ENCODE results near the gene MLLT1.

MLLT1 gene

GRCh38 chr19:6220385-6221191, 59.2 kb downstream of the MLLT1 start:
- DNase-seq = no peak

- DNase-seq = no peak
These were observed 60.0 kb downstream of the MLLT1 start for GRCh38 chr19:6219586-6220290.

GRCh38 chr19:6219147-6219525, 60.6 kb downstream of the MLLT1 start:
- no peak for DNase-seq

- DNase-seq = peak; percentile 90
These were observed 61.2 kb downstream of the MLLT1 start for GRCh38 chr19:6218491-6219146.

- DNase-seq = no peak
These were observed 61.9 kb downstream of the MLLT1 start for GRCh38 chr19:6217752-6218334.

GRCh38 chr19:6216996-6217751, 62.6 kb downstream of the MLLT1 start:
- DNase-seq = no peak

- DNase-seq = no peak
These were observed 63.4 kb downstream of the MLLT1 start for GRCh38 chr19:6216236-6216995.

GRCh38 chr19:6215701-6216235, 64.0 kb downstream of the MLLT1 start:
- DNase-seq = no peak

- no peak for DNase-seq
These were observed 64.8 kb downstream of the MLLT1 start for GRCh38 chr19:6214881-6215541.

GRCh38 chr19:6213696-6214641, 65.8 kb downstream of the MLLT1 start:
- DNase-seq = no peak

- DNase-seq = no peak
These were observed 66.5 kb downstream of the MLLT1 start for GRCh38 chr19:6213266-6213595.

- DNase-seq = no peak
These were observed 67.1 kb downstream of the MLLT1 start for GRCh38 chr19:6212403-6213265.

- DNase-seq = no peak
These were observed 68.0 kb downstream of the MLLT1 start for GRCh38 chr19:6211632-6212402.

- DNase-seq = no peak
These were observed 68.8 kb downstream of the MLLT1 start for GRCh38 chr19:6210721-6211600.

GRCh38 chr19:6210091-6210490, 69.7 kb downstream of the MLLT1 start:
- DNase-seq = no peak

GRCh38 chr19:6209680-6210079, 70.1 kb downstream of the MLLT1 start:
- no peak for DNase-seq

GRCh38 chr19:6209233-6209632, 70.5 kb downstream of the MLLT1 start:
- no peak for DNase-seq

Data from activated CD4-positive, alpha-beta T cell treated with anti-CD3 and anti-CD28 coated beads, Interleukin-2, Interleukin-6, amounts not matched to agents 100 ng/mL and 50 ng/mL, durations not matched to agents 16 hours and 8 hours (primary cell).